Measurements from ENCODE around the gene ARGLU1. TPM values are rescaled to one million over a fixed set of nuclear protein-coding genes. Genes with fewer than 3 reads are reported as not detected.
"Not testable (repeated sequence)": the region's sequence is repeated elsewhere in the genome, so short reads cannot be mapped to it uniquely, and the experiment has no call there.

ARGLU1 gene, protein sequence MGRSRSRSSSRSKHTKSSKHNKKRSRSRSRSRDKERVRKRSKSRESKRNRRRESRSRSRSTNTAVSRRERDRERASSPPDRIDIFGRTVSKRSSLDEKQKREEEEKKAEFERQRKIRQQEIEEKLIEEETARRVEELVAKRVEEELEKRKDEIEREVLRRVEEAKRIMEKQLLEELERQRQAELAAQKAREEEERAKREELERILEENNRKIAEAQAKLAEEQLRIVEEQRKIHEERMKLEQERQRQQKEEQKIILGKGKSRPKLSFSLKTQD
- 107 TPM for polyA plus RNA-seq (2013, experiment 1 of 2; ENCODE audit: insufficient read length)
- 97.2 TPM for polyA plus RNA-seq (2013, experiment 2 of 2; ENCODE audit: insufficient read length)

DNA sequence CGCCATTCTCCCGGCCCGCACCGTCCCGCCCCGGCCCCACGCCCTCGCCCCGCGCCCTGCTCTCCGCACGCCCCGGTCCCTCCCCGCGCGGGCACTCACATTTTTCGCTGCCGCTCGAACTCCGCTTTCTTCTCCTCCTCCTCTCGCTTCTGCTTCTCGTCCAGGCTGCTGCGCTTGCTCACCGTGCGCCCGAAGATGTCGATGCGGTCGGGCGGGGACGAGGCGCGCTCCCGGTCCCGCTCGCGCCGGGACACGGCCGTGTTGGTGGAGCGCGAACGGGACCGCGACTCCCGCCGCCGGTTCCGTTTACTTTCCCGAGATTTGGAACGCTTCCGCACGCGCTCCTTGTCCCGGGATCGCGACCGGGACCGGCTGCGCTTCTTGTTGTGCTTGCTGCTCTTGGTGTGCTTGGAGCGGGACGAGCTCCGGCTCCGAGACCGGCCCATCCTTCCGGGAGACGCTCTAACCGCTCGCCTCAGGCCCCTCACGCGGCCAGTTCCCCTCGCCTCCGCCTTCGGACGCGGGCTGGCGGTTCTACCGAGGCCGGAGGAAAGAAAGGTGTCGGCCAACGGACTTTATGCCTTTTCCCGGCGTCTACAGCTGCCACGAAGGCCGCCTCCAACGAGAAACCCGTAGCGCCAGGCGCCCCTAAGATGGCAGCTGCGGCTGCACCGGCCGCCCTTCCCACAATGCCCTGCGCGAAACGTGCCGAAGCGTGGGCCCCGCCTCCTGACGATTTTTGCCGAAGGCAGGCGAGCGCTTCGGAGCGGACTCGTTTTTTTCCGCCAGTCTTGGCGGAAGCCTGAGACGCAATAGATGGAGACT, at the start of gene ARGLU1:
TSS of gene ARGLU1 (minus strand) at position 664 of the 825 bp plus-strand sequence. CDS start at position 446, 218 bp downstream.
- peak; percentile 89 for DNase-seq

DNA sequence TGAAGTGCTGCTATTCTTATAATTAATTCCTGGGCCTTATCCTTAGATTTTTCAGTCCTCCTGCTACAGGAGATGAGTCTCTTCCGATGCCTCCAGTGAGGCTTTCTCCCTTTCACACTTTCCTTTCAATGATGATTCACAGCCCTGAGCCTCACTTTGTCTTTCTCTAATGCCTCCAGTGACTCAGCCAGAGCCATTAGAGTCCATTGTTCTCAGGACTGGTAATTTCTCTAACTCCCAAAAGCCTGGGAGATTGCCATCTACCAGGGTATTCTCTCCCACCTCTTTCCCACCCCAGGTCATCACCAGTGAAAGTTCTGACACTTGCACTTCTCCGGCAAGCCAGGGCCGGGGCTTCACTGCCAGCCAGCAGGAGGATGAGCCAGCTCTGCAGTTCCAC, 49.6 kb upstream of the ARGLU1 start:
- peak; percentile 64 for DNase-seq

DNA sequence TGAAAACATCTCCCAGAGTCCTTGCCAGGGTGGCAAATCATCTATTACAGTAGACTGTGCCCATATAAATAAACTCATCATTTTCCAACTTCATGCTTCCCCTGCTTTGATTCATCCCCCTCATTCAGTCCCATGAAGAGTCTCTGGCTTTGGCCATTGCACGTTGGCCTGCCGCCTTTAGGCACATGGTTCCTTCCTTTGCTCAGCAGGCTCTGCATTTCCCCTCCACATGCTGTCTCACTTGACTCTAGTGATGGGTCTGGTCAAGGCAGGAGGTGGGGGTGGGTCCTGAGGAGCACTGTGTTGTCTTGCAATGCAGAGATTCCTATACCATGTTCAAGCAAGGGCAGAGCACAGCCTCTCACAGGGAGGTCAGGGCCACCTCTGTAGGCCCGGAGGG, 48.8 kb upstream of the ARGLU1 start:
- DNase-seq: no peak

DNA sequence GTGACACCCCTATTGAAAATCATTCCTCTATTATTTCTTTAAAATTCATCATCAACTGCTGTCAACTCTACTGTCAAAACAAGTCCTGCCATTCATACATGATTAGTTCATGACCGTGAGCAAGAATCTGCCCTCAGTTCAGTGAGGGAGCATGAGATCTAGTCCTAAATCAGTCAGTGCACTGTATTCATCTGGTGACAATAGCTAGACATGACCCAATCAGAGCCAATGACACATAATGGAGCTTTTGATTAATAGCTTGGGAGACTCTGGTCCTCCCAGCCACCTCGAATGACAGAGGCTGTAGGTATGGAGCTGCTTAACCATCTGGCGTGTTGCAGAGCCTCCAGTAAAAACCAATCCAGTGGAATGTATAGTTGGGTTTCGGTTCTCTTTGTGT, 46.9 kb upstream of the ARGLU1 start:
- no peak for DNase-seq

DNA sequence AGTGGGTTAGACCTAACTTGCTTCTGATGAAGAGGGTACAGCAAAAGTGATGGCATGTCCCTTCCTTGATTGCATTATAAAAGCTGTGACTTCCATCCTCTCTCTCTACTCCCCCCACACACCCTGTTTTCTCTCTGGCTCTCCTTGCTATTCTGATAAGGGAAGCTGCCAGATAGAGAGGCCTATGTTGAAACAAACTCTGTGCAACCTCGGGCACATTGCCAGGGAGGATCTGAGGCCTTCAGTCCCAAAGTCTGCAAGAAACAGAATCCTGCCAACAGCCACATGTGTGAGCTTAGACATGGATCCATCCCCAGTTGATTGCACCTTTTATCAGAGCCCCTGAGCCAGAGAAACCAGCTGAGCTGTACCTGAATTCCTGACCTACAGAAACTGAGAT, 44.8 kb upstream of the ARGLU1 start:
- DNase-seq: peak; percentile 34

DNA sequence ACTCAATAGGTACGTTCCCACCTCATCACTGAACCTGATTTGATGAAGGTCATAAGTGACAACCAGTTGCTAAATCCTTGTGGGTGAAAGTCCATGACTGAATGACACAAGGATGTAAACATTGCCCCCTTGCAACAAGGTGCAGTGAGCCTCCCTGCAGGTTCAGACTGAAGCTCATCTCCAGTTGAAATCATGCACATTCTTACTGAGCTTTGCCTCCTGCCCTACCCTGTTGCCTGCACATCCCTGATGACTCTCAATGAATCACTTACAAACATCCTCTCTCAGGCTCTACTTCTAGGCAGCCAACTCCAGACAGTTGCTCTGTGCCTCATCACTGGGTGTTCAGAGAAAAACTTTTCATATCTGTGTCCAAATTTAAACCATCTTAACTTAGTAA, 42.5 kb upstream of the ARGLU1 start:
- peak; percentile 59 for DNase-seq

DNA sequence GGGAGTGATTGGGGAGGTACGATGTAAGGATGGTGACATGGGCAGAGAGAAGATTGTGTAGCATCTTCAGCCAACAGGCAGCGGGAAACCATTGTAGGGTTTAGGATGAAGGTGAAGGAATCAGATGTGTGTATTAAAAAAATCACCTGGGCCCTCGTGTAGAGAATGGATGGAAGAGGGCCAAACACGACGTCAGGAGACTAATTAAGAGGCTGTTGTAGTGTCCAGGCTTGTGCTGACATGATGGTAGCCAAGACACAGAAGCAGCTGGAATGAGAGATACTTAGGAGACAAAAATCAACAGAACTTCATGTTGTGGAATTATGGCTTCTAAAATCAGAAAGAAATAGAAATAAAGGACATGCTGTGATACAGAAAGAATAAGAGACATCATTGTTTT, 41.2 kb upstream of the ARGLU1 start:
- no peak for DNase-seq

DNA sequence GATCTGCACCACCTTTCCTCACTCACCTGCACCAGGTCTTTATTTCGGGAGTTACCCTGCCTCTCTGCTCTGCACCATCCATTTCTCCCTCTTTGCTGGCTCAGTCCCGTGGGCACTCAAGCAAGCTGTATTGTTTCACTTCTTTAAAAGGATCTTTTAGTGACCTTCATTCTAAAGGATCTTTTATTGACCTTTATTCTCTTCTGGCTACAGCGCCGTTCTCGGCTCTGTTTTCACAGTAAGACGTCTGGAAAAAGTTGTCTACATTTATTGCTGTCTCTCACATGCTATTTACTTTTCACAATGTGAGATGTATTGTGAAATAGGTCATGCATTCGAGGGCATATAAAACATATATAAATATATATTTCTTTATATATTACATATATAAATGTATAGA, 35.6 kb upstream of the ARGLU1 start:
- no peak for DNase-seq

DNA sequence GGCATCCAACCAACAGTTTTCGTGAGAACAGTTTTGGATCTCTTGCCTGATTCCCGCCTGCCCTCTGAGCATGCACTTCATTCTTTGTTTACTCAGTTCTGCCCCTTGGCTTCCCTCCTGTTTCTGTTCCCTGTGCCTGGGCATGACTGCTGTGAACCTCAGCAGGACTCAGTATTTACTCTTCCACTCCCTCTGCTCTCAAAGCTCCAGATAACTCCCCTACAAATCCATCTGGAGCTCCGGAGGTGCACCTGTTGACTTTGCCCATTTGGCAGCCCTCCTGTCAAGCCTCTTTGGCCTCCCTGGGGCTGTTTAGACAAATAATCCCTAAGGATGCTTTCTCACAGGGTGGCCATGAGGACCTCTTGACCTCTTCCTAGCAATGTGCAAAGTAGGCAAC, 34.2 kb upstream of the ARGLU1 start:
- DNase-seq: no peak

DNA sequence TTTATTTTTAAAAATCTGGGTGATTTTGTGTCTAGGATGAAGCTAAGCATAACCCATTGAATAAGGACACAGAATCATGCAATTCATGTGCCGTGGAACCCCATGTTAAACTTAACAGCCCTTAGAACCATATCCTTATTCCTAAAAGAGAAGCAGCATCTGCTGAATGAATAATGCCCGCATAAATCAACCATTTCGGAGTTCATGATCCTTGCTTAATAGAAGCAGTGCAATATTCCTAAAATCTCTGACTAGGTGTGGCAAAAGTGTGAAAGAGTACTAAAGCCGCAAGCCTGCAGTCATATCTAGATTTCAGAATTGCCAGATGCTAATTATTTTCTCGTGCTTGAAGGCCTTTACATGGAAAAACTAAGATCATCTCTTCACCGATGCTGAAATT, 33.6 kb upstream of the ARGLU1 start:
- DNase-seq: no peak

DNA sequence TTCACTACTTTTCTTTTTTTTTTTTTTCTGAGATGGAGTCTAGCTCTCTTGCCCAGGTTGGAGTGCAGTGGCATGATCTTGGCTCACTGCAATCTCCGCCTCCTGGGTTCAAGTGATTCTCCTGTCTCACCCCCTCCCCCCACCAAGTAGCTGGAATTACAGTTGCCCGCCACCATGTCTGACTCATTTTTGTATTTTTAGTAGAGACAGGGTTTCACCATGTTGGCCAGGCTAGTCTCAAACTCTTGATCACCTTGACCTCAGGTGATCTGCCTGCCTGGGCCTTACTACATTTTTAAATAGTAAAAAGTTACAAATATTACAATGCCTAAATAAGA, 32.8 kb upstream of the ARGLU1 start:
- not testable (repeated sequence) for DNase-seq

DNA sequence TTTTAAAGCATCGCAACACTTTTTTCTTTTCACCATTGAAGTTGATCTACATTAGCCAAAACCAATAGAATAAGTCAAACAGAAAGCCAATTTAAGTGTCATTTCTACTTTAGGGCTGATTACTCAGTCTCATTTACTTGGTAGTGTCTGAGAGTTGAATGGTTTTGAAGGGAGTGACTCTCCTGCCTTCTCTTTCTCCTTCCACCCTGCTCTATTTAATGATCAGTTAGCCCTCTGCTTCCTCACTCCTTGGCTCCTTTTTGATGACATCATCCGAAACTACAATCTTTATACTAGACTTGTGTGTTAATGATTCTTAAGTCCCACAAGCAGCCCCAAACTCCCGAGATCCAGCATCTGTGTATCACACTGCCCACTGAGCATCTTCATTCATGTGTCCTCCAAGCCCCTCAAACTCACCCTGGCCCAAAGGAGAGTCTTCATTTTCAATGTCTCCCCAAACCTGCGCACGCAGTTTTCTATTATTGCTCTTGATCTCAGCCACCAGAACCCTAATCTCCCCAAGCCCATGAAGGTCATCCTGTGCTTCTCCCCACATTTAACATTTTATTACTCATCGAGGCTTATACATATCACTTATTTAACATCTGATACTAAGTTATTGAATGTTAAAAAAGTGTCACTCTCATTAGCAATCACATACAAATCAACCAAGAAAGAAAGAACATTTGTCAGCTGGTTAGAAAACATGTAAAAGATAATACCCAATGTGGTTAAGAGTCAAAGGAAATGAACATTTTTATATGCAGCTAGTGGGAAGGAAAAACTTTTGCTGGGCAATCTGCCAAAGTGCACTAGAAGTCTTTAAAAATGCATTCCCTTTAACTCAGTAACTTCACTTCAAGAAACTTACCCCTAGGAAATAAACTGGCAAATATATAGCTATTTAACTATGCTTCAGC, 32.2 kb upstream of the ARGLU1 start:
- DNase-seq: peak; percentile 91

DNA sequence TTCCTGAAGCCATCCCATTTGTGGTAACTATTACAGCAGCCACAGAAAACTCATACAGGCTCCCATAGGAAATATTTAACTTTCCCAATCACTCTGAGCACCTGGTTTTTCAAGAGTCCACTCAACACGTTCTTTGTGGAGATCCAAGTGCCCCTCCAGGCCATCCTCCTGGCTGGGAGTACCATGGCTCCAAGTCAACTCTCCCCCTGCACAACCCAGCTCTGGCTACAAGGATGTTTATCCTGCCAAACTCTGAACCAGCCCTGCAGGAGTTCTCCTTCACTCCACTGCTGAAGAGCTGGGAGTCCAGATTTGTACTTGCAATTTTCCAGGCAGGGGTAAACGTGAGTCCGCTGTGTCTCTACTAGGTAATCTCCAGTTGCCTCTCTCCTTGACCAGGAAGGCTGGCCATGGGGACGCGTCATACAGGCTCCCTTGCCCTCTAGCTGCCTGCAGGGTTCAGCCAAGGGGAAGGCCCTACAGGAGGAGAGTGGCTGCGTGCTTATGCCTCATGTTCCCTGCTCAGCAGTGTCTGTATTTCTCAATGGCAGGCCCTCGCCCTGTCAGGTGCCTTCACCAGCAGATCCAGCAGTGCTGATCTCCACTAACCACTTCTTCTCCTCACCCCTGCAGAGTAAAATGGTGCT, 29.9 kb upstream of the ARGLU1 start:
- DNase-seq: no peak

DNA sequence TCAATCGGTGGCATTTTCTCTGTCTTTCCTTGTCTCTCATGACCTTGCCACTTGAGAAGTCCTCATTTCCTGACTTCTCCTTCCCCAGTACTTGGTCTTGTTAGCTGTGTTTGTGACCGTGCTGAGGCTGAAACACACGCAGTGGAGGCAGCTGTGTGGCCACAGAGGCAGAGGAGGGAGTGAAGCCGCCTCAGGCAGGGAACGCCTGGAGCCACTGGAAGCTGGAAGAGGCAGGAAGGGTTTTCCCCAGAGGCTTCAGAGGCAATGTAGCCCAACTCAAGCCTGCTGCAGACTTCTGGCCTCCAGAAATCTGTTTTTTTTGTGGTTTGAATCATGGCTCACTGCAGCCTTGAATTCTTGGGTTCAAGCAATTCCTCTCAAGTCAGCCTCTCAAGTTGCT, 29.2 kb upstream of the ARGLU1 start:
- no peak for DNase-seq

DNA sequence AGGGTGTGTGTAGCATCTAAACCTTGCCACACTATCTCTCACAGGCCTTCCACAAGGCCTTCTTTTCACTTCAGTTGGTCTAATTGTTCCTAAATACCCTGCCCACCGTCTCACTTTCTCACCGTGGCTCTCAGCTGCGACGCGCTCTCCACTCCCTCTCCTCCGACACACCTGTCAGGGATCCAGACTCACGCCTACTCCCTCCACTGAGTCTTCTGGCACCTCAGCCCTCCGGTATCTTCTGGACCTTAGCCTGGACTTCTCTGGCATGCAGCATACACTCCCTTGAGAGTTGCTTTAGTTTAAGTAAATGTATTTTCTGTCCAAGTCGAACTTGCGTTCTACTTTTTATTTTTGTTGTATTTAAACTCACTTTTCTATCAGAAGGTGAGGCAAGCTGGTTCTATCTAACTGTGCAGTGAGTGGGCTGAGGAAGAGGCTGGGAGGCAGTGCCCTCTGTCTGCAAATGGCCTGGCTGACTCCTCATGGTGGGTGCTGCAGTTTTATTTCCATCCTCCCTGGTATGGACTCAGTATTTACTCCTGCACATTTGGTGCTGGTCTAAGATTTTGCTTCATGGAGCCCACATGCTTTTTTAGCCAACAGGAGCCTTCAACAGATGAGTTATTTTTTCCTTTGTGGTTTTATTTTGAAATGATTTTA, 28.5 kb upstream of the ARGLU1 start:
- DNase-seq: peak; percentile 16

DNA sequence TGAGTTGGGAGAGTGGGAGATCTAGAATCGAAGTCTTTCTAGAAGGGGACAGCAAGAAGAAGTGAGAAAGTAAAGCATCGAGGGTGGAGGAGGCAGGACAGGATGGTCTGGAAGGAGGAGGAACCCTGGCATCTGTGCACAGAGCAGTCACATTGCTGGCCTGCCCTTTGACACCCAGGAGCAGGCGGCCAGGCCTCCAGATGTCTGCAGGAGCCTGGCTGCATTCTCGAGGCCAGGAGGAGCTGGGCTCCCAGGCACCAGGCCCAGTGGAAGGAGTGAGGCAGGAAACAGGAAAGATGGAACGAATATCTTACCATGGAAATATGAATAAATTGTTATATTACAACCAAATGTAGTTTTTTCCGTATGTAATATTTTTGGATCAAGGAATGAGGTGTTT, 27.7 kb upstream of the ARGLU1 start:
- no peak for DNase-seq

DNA sequence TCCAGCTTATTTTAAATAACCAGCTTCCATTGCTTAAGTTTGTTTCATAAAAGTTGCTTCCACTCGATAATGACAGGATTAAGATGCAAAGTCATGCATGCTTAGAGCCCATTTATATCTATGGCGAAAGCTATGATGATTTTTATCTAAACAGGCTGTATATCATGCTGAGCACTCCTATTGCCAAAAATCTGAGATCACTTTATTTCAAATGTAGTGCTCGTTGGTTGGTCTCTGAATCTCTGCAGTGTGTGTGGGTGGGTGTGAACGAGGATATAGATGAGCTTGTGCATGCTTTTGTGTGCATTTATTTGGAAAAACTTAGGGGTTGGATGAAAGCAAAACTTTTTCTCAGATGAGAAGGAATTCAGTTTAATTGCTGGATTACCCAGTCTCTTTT, 27.0 kb upstream of the ARGLU1 start:
- peak; percentile 41 for DNase-seq

DNA sequence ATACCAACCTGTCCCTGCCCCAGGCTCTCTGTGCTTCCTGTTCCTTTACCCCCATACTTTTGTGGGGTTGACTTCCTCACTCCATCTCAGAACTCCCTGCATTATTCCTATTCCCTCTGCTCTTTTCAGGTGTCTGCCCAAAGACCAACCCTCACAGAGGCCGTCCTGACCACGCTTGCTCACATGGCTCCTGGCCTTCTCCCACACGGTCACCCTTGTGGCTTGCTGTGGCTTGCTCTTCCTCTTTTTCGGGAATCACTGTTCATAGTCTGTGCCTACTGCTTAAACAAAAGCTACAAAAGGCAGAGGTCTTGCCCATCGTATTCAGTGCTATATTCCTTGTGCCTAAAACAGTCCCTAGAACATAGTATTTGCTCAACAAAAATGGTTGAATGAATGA, 25.2 kb upstream of the ARGLU1 start:
- no peak for DNase-seq

DNA sequence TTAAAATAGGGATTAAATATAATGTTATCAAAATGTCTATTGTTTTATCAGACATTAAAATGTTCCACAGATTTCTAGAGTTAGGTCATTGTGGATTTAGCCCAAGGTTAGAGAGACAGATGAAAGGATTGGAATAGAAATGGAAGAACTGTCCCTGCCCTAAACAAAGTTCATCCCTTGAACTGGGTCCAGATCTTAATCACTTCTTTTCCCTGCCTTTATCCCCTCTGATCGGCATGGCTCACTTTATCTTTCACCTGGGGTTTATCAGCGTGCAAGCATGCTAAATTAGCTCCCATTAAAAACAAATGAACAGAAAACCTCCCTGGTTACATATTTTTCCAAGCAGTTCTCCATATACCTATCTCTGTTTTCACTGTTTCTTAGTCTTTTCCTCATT, 23.4 kb upstream of the ARGLU1 start:
- no peak for DNase-seq

DNA sequence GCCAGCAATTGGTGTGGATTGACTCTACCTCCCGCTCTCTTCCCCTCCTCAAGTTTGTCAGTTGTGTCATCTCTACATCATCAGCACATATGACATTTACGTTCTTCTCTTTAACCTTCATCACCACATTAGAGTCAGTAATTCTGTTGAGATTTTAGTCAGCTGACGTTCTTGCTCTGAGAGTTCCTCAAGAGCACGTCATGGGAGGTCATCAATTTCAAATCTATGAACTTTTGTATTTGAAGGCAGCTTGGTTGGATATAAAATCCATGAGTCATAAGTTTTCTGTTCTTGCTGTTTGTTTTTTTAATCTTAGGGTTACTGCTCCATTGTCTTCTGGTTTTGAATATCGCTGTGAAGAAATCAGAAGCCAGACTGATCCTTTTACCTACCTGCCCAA, 21.8 kb upstream of the ARGLU1 start:
- DNase-seq: no peak

DNA sequence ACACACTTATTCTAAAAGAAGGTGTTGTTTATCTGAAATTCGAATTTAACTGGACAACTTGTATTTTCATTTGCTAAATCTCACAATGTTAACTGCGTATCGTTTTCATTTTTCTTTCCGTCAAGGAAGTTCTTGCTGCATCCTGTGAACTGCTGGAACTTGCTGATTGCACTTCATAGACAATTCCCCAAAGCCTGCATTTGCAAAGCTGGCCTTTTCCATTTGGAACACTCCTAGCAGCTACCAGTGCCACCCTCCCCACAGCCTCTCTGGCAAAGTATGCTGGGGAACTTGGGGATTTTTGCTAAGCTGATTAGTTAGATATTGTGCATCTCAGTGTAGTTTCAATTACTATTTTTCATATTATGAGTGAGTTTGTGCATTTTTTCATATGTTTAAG, 20.4 kb upstream of the ARGLU1 start:
- no peak for DNase-seq

DNA sequence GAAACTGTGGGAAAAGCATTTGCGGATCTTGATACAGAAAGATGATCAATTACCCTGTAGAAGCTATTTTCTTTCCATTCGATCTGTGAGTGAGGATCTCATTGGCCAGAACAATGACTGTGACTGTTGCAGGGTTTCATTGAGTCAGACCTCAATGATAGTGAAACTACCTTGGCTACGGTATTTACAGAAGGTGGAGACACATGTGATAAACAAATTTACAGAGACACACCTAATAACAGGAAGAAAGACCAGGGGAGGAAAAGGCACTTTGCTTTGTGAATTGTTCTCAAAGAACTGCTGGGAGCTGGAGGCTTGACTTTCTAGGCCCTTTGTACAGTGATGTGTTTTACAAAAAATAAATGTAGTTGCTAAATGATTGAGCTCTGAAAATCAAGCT, 19.9 kb upstream of the ARGLU1 start:
- no peak for DNase-seq
